OCI-LY7 (cell line): Measurements from ENCODE around the gene RAB8B.

Experiments used
- CTCF ChIP-seq: fragments of 200-600 bp; sonication (generic); conservative IDR thresholded peaks from 2 replicates; pipeline ENCODE4 v1.5.1; 2014; ENCODE audit warnings: mild to moderate bottlenecking, antibody characterized with exemption, low read length, moderate library complexity, mixed read lengths
- EZH2phosphoT487 ChIP-seq: fragments of 200-600 bp; sonication (generic); IDR thresholded peaks from 2 replicates; pipeline ENCODE4 v1.6.1; 2018; ENCODE audit warnings: low read depth, borderline replicate concordance, mild to moderate bottlenecking, mixed run types, antibody characterized with exemption, low read length, moderate library complexity, mixed read lengths

- TF ChIP-seq CTCF, result no peak
- TF ChIP-seq EZH2phosphoT487, result no peak
Measured at GRCh38 chr15:63180746-63181145, 8.7 kb upstream of the RAB8B start.
